PFSK-1 (cell line): ENCODE measurements around the gene DOC2A.

Experiments
- FOXP2 ChIP-seq: optimal IDR thresholded peaks from 2 replicates; pipeline ENCODE3; 2011; ENCODE audit warnings: borderline replicate concordance, control low read depth, inconsistent platforms; ENCODE audit not compliant: insufficient read depth; ENCODE audit errors: extremely low read length, extremely low read depth
- POLR2AphosphoS5 ChIP-seq: IDR thresholded peaks from 2 replicates; pipeline ENCODE4 v1.6.1; 2012; ENCODE audit warnings: low read depth, mild to moderate bottlenecking, control low read depth, low read length, moderate library complexity
- REST ChIP-seq, 2 experiments: IDR thresholded peaks; 2 replicates each; pipeline versions ENCODE4 v1.6.1 to v1.8.0; 2011 to 2012; ENCODE audit warnings: low read depth in 2 of 2, low read length in 2 of 2, control low read depth in 1 of 2, inconsistent platforms in 1 of 2, mild to moderate bottlenecking in 1 of 2, moderate library complexity in 1 of 2; ENCODE audit not compliant: insufficient read depth in 1 of 2
- SIN3A ChIP-seq: IDR thresholded peaks from 2 replicates; pipeline ENCODE4 v1.6.1; 2012; ENCODE audit warnings: mild to moderate bottlenecking, low read length, moderate library complexity, borderline replicate concordance; ENCODE audit not compliant: insufficient read depth
- TAF1 ChIP-seq: IDR thresholded peaks from 2 replicates; pipeline ENCODE4 v1.6.1; 2012; ENCODE audit warnings: low read length, control low read depth, borderline replicate concordance; ENCODE audit not compliant: insufficient read depth

Gene DOC2A

DNA sequence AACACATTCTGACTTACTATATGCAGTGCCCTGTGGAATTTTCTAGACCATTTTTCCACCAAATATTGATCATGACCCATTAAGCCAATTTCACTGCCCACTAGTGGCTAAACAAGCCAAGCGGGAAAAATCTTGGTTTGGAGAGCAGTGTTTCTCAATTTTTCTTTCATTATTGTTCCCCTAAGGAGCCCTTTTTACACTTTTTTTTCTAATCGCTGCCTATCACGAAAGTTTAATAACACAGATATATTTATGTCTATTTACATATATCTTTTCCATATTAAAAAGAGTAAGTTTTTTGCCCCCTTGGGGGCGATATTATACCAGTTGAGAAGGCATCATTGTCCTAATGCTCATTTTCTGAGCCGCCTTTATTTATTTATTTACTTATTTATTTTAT lies 31.0 kb upstream of the DOC2A start:
- TF ChIP-seq TAF1 (no peak), POLR2AphosphoS5 (no peak), SIN3A (no peak), REST (IDR thresholded peaks at IDR 0.05; ENCODE audit: insufficient read depth in 1 of 2, low read depth in 2 of 2, low read length in 2 of 2) (no peak), FOXP2 (no peak)

DNA sequence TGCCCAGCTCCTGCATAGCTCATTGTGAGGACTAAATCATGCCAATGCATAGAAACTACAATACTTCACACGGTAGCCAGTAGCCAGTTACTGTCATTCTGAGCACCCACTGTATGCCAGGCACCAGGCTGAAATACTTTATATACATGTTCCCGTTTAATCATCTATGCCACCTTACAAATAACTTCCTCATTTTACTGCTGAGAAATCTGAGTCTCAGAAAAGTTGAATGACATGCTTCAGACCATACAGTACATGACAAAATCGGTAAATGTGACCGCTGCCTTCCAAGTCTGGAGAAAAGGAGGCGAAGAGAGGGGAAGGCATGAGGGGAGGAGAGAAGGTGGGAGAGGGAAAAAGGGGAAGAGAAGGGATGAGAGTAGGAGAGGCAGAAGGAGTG lies 29.4 kb upstream of the DOC2A start:
- TF ChIP-seq FOXP2 (no peak), REST (IDR thresholded peaks at IDR 0.05; ENCODE audit: insufficient read depth in 1 of 2, low read depth in 2 of 2, low read length in 2 of 2) (no peak), SIN3A (no peak), TAF1 (no peak), POLR2AphosphoS5 (no peak)

GRCh38 chr16:30033270-30033669 lies 22.4 kb upstream of the DOC2A start:
- TF ChIP-seq TAF1 (no peak), POLR2AphosphoS5 (no peak), SIN3A (no peak), REST (IDR thresholded peaks at IDR 0.05; ENCODE audit: insufficient read depth in 1 of 2, low read depth in 2 of 2, low read length in 2 of 2) (no peak), FOXP2 (no peak)

GRCh38 chr16:30032083-30032819 lies 21.4 kb upstream of the DOC2A start:
- TF ChIP-seq REST (IDR thresholded peaks at IDR 0.05; ENCODE audit: insufficient read depth in 1 of 2, low read depth in 2 of 2, low read length in 2 of 2) (peak in 1 of 2 experiments; percentile 47; a peak in 1 of 4 replicates), SIN3A (no peak)

GRCh38 chr16:30031477-30031918 lies 20.7 kb upstream of the DOC2A start:
- TF ChIP-seq TAF1 (no peak), SIN3A (no peak), REST (IDR thresholded peaks at IDR 0.05; ENCODE audit: insufficient read depth in 1 of 2, low read depth in 2 of 2, low read length in 2 of 2) (no peak)
